Esophagus squamous epithelium (tissue), 4 donors: ENCODE data around the gene GTF2I.

ENCODE experiments used
- CTCF ChIP-seq, 6 experiments: fragments of 450-650 bp in 4 of 6; fragments of 200-600 bp in 2 of 6; sonication (generic) in 2 of 6; IDR thresholded peaks; one replicate each; pipeline ENCODE4 v1.5.1; 2016 to 2019; ENCODE audit warnings: antibody characterized with exemption in 6 of 6, mild to moderate bottlenecking in 4 of 6, moderate library complexity in 4 of 6
- POLR2A ChIP-seq, 4 donors: fragments of 450-650 bp; IDR thresholded peaks; one replicate each; pipeline ENCODE4 v1.6.1; 2017; ENCODE audit warnings: antibody characterized with exemption in 4 of 4, mild to moderate bottlenecking in 4 of 4, moderate library complexity in 3 of 4

DNA sequence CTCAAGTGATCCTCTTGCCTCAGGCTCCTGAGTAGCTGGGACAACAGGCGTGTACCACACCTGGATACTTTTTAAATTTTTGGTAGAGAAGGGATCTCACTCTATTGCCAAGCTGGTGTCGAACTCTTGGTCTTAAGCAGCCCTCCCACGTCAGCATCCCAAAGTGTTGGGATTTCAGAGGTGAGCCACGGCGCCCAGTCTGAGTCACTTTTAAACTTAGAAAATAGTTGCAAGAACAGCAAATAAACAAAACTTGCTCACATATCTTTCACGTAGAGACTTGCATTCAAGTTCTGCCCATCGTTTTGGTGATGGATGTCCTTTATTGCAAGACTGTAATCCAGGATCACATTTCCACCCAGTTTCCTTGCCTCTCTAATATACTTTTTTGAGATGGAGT, 16.6 kb downstream of the GTF2I start:
- TF ChIP-seq POLR2A (IDR thresholded peaks at IDR 0.05) (no peak), CTCF (IDR thresholded peaks at IDR 0.05) (no peak)
